ENCODE results near the gene HHATL. TPM values are rescaled to one million over a fixed set of nuclear protein-coding genes. Genes with fewer than 3 reads are reported as not detected.

HHATL gene
- total and polyA plus RNA-seq, 10 of the 15 experiments (the other 5 are each of a cell fraction or from before 2014, with no cell fraction given) = not detected

- POLR2A ChIA-PET = no interaction called here
- H3K79me2 ChIP-seq (ENCODE audit: control insufficient read depth, insufficient read depth, low read length) = no peaks in the 10 kb centered on the region
- H3K27me3 ChIP-seq (replicated peaks in 1 of 2; ENCODE audit: control insufficient read depth in 2 of 2, insufficient read depth in 2 of 2, low read length in 1 of 2) = no peaks in the 10 kb centered on the region; a peak in 1 of 4 replicates
- no peak overlapping the region for H3K4me2 ChIP-seq (ENCODE audit: control insufficient read depth, insufficient read depth)
- WGBS (ENCODE audit: insufficient coverage, insufficient replicate concordance, low lambda C conversion rate, missing lambda C conversion rate) = 8% methylated on average over 4 of the region's 4 CpGs
- in situ Hi-C loops (cut with MboI) (no loop called here), intact Hi-C loops (cut with micrococcal nuclease; ENCODE audit: unreplicated experiment) (no loop called here)
- no peaks in the 10 kb centered on the region for H3K4me1 ChIP-seq (ENCODE audit: control insufficient read depth, insufficient read depth, low read length)
- no TSS peak for BruUV-seq (replicated peaks)
- H3K36me3 ChIP-seq (ENCODE audit: control insufficient read depth in 2 of 2, insufficient read depth in 2 of 2, low read length in 1 of 2) = no peaks in the 10 kb centered on the region
- H4K20me1 ChIP-seq (ENCODE audit: control insufficient read depth, insufficient read depth) = no peaks in the 10 kb centered on the region
- TF ChIP-seq POLR2A (IDR thresholded peaks at IDR 0.05; ENCODE audit: low read depth, low read length) (no peak), CBFB (IDR thresholded peaks at IDR 0.05; ENCODE audit: low read depth) (no peak), JUND (IDR thresholded peaks at IDR 0.05; ENCODE audit: low read depth, low read length) (no peak), SP1 (IDR thresholded peaks at IDR 0.05; ENCODE audit: low read depth, low read length) (no peak), ESRRA (IDR thresholded peaks at IDR 0.05; ENCODE audit: low read length) (no peak), USF1 (IDR thresholded peaks at IDR 0.05; ENCODE audit: borderline replicate concordance, extremely low read length, insufficient read depth, low read depth, low read length) (no peak), ZBTB40 (IDR thresholded peaks at IDR 0.05; ENCODE audit: borderline replicate concordance) (no peak), WRNIP1 (IDR thresholded peaks at IDR 0.05; ENCODE audit: borderline replicate concordance, low read depth, low read length) (no peak), YBX1 (IDR thresholded peaks at IDR 0.05) (no peak), CBX3 (IDR thresholded peaks at IDR 0.05; ENCODE audit: borderline replicate concordance, low read depth) (no peak), RAD21 (IDR thresholded peaks at IDR 0.05; ENCODE audit: insufficient read depth, low read depth, low read length) (no peak), PAX8 (IDR thresholded peaks at IDR 0.05) (no peak), ATF7 (IDR thresholded peaks at IDR 0.05; ENCODE audit: low read depth) (no peak), TCF3 (IDR thresholded peaks at IDR 0.05; ENCODE audit: borderline replicate concordance, insufficient read depth, low read depth, low read length) (no peak), NR2C1 (IDR thresholded peaks at IDR 0.05) (no peak), EP300 (IDR thresholded peaks at IDR 0.05; ENCODE audit: borderline replicate concordance in 1 of 2, control insufficient read depth in 1 of 2, low read depth in 2 of 2, low read length in 2 of 2) (no peak), HDAC6 (IDR thresholded peaks at IDR 0.05; ENCODE audit: unreplicated experiment) (no peak)
- TF ChIP-seq, protein P1, sequence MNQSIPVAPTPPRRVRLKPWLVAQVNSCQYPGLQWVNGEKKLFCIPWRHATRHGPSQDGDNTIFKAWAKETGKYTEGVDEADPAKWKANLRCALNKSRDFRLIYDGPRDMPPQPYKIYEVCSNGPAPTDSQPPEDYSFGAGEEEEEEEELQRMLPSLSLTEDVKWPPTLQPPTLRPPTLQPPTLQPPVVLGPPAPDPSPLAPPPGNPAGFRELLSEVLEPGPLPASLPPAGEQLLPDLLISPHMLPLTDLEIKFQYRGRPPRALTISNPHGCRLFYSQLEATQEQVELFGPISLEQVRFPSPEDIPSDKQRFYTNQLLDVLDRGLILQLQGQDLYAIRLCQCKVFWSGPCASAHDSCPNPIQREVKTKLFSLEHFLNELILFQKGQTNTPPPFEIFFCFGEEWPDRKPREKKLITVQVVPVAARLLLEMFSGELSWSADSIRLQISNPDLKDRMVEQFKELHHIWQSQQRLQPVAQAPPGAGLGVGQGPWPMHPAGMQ (IDR thresholded peaks at IDR 0.05; ENCODE audit: borderline replicate concordance) = no peak
- no peaks in the 10 kb centered on the region for H3K9me3 ChIP-seq (replicated peaks; ENCODE audit: control insufficient read depth, insufficient read depth, low read length)
- CTCF ChIA-PET = no interaction called here
- no peak overlapping the region for H3K27ac ChIP-seq (ENCODE audit: control insufficient read depth, insufficient read depth)
- no peak overlapping the region for H3K9ac ChIP-seq (ENCODE audit: control insufficient read depth, insufficient read depth, low read length)
- DNase-seq (ENCODE audit: low read depth, low spot score) (no peak), ATAC-seq (no peak), FAIRE-seq (no peak)
- H3K4me3 ChIP-seq = no peak overlapping the region
- H2AFZ ChIP-seq (ENCODE audit: control insufficient read depth, low read depth, low read length) = no peak overlapping the region
- SMC1A ChIA-PET (ENCODE audit: uncharacterized antibody, unreplicated experiment) = no interaction called here
- RAD21 ChIA-PET (ENCODE audit: unreplicated experiment) = no interaction called here
These were observed 29.7 kb upstream of the HHATL start for GRCh38 chr3:42732196-42732828.
